Measurements from ENCODE around the gene RDH12. TPM values are rescaled to one million over a fixed set of nuclear protein-coding genes. Genes with fewer than 3 reads are reported as not detected.

The RDH12 gene
- total and polyA plus RNA-seq, 9 of the 15 experiments (the other 6 are each of a cell fraction or from before 2014, with no cell fraction given), result 0.03 to 0.29 (median 0.07) TPM; not detected in 2

GRCh38 chr14:67763158-67763822, 61.6 kb downstream of the RDH12 start (continued):
- TF ChIP-seq UBTF (IDR thresholded peaks at IDR 0.05; ENCODE audit: borderline replicate concordance in 1 of 2, low read depth in 2 of 2, low read length in 2 of 2) (no peak), MAFG (tag; conservative IDR thresholded peaks at IDR 0.05) (peak; percentile 21; the same call in 1 of the 2 replicates), ZNF75A (CRISPR knock-in tag; IDR thresholded peaks at IDR 0.05) (no peak)

- BruUV-seq (replicated peaks), result no TSS peak
- Histone ChIP-seq H3K36me3 (ENCODE audit: control insufficient read depth, insufficient read depth, low read length) (peaks cover 46% of the 10 kb centered on the region; the same call in 2 of the 3 replicates), H3K9me3 (replicated peaks; ENCODE audit: control insufficient read depth, insufficient read depth, low read depth, low read length) (no peaks in the 10 kb centered on the region), H3K4me2 (ENCODE audit: insufficient read depth, low read length) (no peak overlapping the region), H4K20me1 (replicated peaks; ENCODE audit: control insufficient read depth, insufficient read depth, low read length) (no peaks in the 10 kb centered on the region), H2AFZ (ENCODE audit: low read depth, low read length) (no peak overlapping the region), H3K27me3 (ENCODE audit: control insufficient read depth in 2 of 2, insufficient read depth in 2 of 2, low read length in 2 of 2) (no peaks in the 10 kb centered on the region), H3K9ac (ENCODE audit: insufficient read depth in 1 of 2, low read depth in 2 of 2, low read length in 2 of 2) (no peak overlapping the region), H3K4me1 (replicated peaks in 1 of 2; ENCODE audit: control insufficient read depth in 2 of 2, insufficient read depth in 2 of 2, low read length in 2 of 2) (no peaks in the 10 kb centered on the region), H3K4me3 (no peak overlapping the region), H3K9me1 (ENCODE audit: control insufficient read depth, insufficient read depth, low read length) (no peaks in the 10 kb centered on the region), H3K79me2 (ENCODE audit: control insufficient read depth, insufficient read depth, low read length) (no peaks in the 10 kb centered on the region), H3K27ac (ENCODE audit: extremely low read depth, low read depth, low read length) (no peak overlapping the region)
- ATAC-seq (no peak), DNase-seq (ENCODE audit: extremely low read depth in 1 of 4, low spot score in 3 of 4) (no peak), FAIRE-seq (no peak)
- POLR2A ChIA-PET, result no interaction called here
- in situ Hi-C loops (cut with MboI), result no loop called here
- intact Hi-C loops (cut with micrococcal nuclease), result no loop called here
- 97% methylated on average over 4 of the region's 4 CpGs for WGBS (ENCODE audit: insufficient coverage, low coverage, missing lambda C conversion rate)
- TF ChIP-seq ZNF12 (CRISPR knock-in tag; IDR thresholded peaks at IDR 0.05), result no peak
- TF ChIP-seq ZMIZ1 (IDR thresholded peaks at IDR 0.05; ENCODE audit: low read depth in 2 of 2, low read length in 2 of 2), result no peak
- no peak for TF ChIP-seq NR4A1 (CRISPR knock-in tag; IDR thresholded peaks at IDR 0.05)
- TF ChIP-seq NR4A1 (tag; IDR thresholded peaks at IDR 0.05), result no peak
- no peak for TF ChIP-seq ETV1 (tag; conservative IDR thresholded peaks at IDR 0.05; ENCODE audit: low read depth)
- TF ChIP-seq ZNF644 (tag; IDR thresholded peaks at IDR 0.05; ENCODE audit: low read depth), result no peak
- no peak for TF ChIP-seq FUS (optimal IDR thresholded peaks at IDR 0.05; ENCODE audit: low read depth, low read length)
- TF ChIP-seq ZNF224 (CRISPR knock-in tag; IDR thresholded peaks at IDR 0.05), result no peak
- TF ChIP-seq POLR2B (IDR thresholded peaks at IDR 0.05; ENCODE audit: low read depth, partially characterized antibody), result no peak
- no peak for TF ChIP-seq TFE3 (CRISPR knock-in tag; IDR thresholded peaks at IDR 0.05)
- CTCF ChIA-PET (ENCODE audit: low intra/inter-chr PET ratio), result no interaction called here
These were observed 62.8 kb downstream of the RDH12 start for GRCh38 chr14:67764496-67764895.

Measured in K562 (cell line).